B cell (primary cell): ENCODE measurements around the gene THRB.

ENCODE experiments used
- EZH2 ChIP-seq: IDR thresholded peaks from 2 replicates; pipeline ENCODE4 v1.6.1; 2012; ENCODE audit warnings: borderline replicate concordance, low read depth, mild to moderate bottlenecking, moderate library complexity, low read length; ENCODE audit not compliant: insufficient read depth, poor library complexity, severe bottlenecking
- TF ChIP-seq, protein P1 (sequence below): fragments of 200-600 bp; IDR thresholded peaks from one replicate; pipeline ENCODE4 v1.8.0; 2022; ENCODE audit warnings: antibody characterized with exemption, mild to moderate bottlenecking

DNA sequence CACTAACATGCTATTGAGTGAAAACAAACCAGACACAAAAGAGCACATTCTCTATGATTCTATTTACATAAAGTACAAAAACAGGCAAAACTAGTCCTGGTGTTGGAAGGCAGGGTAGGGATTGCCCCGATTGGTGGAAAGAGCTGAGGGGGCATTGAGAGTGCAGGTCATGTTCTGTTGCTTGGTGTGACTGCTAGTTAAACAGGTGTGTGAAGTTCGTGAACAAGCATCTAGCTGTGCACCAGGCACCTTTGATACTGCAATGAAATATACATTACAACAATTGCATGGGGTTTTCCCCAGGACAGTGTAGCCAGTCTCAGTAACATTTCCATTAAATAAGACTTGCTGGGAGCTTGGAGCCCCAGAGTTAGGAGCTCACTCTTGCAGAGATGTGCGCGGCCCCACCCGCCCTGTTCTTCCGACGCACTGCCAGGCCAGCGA is 26.3 kb upstream of the THRB start:
- TF ChIP-seq EZH2, result no peak
- TF ChIP-seq, protein P1, sequence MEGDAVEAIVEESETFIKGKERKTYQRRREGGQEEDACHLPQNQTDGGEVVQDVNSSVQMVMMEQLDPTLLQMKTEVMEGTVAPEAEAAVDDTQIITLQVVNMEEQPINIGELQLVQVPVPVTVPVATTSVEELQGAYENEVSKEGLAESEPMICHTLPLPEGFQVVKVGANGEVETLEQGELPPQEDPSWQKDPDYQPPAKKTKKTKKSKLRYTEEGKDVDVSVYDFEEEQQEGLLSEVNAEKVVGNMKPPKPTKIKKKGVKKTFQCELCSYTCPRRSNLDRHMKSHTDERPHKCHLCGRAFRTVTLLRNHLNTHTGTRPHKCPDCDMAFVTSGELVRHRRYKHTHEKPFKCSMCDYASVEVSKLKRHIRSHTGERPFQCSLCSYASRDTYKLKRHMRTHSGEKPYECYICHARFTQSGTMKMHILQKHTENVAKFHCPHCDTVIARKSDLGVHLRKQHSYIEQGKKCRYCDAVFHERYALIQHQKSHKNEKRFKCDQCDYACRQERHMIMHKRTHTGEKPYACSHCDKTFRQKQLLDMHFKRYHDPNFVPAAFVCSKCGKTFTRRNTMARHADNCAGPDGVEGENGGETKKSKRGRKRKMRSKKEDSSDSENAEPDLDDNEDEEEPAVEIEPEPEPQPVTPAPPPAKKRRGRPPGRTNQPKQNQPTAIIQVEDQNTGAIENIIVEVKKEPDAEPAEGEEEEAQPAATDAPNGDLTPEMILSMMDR, result no peak
